Aorta (tissue), 5 donors: Measurements from ENCODE around the gene PRELID2. TPM values are rescaled to one million over a fixed set of nuclear protein-coding genes. Genes with fewer than 3 reads are reported as not detected.
"Not testable (repeated sequence)": the region's sequence is repeated elsewhere in the genome, so short reads cannot be mapped to it uniquely, and the experiment has no call there.

Source experiments
- ATAC-seq: fragments of 200-7000 bp; cut with Tn5 transposase; one replicate; pipeline ENCODE4 v1.9.1; 2022; ENCODE audit warnings: moderate library complexity; ENCODE audit not compliant: low FRiP score
- DNase-seq, 2 donors: peaks; one replicate each; pipeline ENCODE4 v3.0.0-alpha.2; 2020
- H3K27ac ChIP-seq, 2 donors: one replicate each; pipeline ENCODE4 v1.5.1; 2013; ENCODE audit warnings: low read length in 2 of 2, mild to moderate bottlenecking in 2 of 2, moderate library complexity in 2 of 2, control low read depth in 1 of 2, inconsistent platforms in 1 of 2, low read depth in 1 of 2
- H3K27me3 ChIP-seq, 2 donors: one replicate each; pipeline ENCODE4 v1.6.1; 2013; ENCODE audit warnings: control low read depth in 1 of 2, low read length in 1 of 2, mild to moderate bottlenecking in 1 of 2, moderate library complexity in 1 of 2; ENCODE audit not compliant: insufficient read depth in 2 of 2, control insufficient read depth in 1 of 2
- H3K36me3 ChIP-seq, 2 donors: one replicate each; pipeline ENCODE4 v1.6.1; 2013; ENCODE audit warnings: control low read depth in 1 of 2, low read length in 1 of 2, mild to moderate bottlenecking in 1 of 2; ENCODE audit not compliant: insufficient read depth in 2 of 2, control insufficient read depth in 1 of 2
- H3K4me1 ChIP-seq, 2 donors: one replicate each; pipeline ENCODE4 v1.6.1; 2013; ENCODE audit warnings: low read length in 2 of 2, control low read depth in 1 of 2, mild to moderate bottlenecking in 1 of 2, moderate library complexity in 1 of 2; ENCODE audit not compliant: insufficient read depth in 2 of 2, control insufficient read depth in 1 of 2
- H3K4me3 ChIP-seq, 2 donors: one replicate each; pipeline ENCODE4 v1.5.1; 2013; ENCODE audit warnings: low read length in 2 of 2, control low read depth in 1 of 2, mild to moderate bottlenecking in 1 of 2
- H3K9me3 ChIP-seq: one replicate; pipeline ENCODE4 v1.6.1; 2013; ENCODE audit warnings: mild to moderate bottlenecking, low read length; ENCODE audit not compliant: control insufficient read depth
- WGBS, 2 donors: extraction: QIAGEN DNeasy Blood & Tissue Kit; methylation state at CpG; one replicate each; pipeline ENCODE4 v1.1.7; 2013; 5-methylcytosine and 5-hydroxymethylcytosine counted together
- intact Hi-C, 2 donors: fragments of 100-400 bp; cut with DNase I; formaldehyde crosslinking; loops; one replicate each; pipeline versions ENCODE4 v1.14.2 to v1.15.0; 2022
- polyA plus RNA-seq, 2 donors: library from polyadenylated mRNA; stranded (reverse); fragments of 200-250 nt; gene quantifications; one replicate each; pipeline ENCODE4 v1.2.3, GENCODE V29; 2013
- total RNA-seq, 2 donors: library from RNA; stranded (reverse); fragmentation: NEBNext Ultra II Directional; extraction: Animal tissue kit (Norgen Biotek cat#: 25700); gene quantifications; one replicate each; pipeline ENCODE4 v1.2.1, GENCODE V29; 2021
- donor health status: healthy with polysubstance abuse.
- donor health status: Bipolar disorder and iron deficiency.
- donor health status: DM: no; HTN: no; CAD: no.
- donor health status: DM: no; HTN: no; CAD: no.
- donor health status: DM: yes; HTN: yes; CAD: no.

Gene PRELID2
- total and polyA plus RNA-seq, 4 donors, result 4.3 to 28.7 (median 15.8) TPM

DNA sequence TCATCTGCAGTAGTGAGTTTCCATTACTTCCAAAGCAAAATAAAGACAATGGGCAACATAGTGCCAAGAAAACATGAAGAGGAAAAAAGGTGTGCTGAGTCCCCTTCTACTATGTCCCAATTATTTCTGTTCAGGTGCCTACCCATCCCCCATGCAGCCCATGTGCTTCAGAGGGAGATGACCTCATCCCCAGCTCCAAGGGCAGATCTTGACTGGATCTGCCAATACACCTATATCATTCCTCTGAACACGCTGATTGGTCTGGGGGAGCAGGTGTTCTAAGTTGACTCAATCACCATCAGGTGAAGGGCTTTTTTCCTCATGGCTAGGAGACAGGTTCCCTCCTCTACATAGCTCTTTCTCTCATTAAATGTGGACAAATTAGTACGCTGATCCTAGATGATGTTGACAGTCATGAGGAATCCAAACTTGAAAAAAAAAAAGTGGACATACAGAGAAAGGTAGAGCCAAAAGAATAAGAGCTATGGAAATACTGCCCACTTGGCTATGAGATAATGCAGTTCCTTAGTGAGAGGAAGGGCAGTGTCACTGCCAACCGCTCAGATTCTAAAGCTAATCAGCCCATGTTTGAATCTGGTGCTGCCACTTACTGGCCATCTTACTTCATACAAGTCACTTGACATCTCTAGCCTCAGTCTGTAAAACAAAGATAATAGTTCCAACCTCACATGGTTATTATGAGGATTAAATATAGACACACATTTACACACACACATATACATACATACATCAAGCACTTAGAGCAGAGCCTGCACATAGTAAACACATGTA lies 23.1 kb downstream of the PRELID2 start:
- no peaks in the 10 kb centered on the region for H3K4me1 ChIP-seq
- no peaks in the 10 kb centered on the region for H3K9me3 ChIP-seq
- intact Hi-C loops, result no loop called here
- WGBS, 2 donors, result 77 to 79% methylated on average over 3 of the region's 3 CpGs
- H3K36me3 ChIP-seq, result peaks cover 0 to 2% of the 10 kb centered on the region in 2 donors
- ATAC-seq (peak; percentile 55), DNase-seq (no peak)
- H3K27me3 ChIP-seq, result no peaks in the 10 kb centered on the region
- H3K4me3 ChIP-seq, result no peak overlapping the region
- no peak overlapping the region for H3K27ac ChIP-seq

DNA sequence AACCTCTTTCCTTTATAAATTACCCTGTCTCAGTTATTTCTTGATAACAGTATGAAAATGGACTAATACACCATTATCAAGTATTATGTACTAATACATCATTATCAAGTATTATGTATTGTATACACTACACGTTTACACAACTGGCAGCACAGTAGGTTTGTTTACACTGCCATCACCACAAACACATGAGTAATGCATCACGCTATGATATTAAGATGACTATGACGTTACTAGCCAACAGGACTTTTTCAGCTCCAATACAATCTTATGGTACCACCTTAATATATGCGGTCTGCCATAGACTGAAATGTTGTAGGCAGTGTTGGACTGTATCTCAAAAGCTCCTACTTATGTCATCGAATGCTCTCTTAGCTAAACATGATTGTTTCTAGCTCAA lies 28.2 kb downstream of the PRELID2 start:
- ATAC-seq, result no peak
- intact Hi-C loops, result no loop called here
- 93 to 94% methylated on average over 5 of the region's 5 CpGs for WGBS, 2 donors

DNA sequence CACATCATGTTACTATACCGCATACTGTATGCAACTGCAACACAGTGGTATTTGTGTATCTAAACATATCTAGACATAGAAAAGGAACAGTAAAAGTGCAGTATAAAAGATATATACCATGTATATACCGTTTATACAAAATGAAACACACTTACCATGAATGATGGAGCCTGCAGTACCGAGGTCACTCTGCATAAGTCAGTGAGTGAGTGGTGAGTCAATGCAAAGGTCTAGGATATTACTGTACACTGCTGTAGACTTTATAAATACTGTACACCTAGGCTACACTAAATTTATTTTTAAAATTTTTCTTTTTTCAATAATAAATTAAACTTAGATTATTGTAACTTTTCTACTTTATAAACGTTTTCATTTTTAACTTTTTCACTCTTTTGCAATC lies 29.3 kb downstream of the PRELID2 start:
- Histone ChIP-seq H3K36me3 (peaks cover 0 to 3% of the 10 kb centered on the region in 2 donors), H3K27me3 (no peaks in the 10 kb centered on the region), H3K9me3 (no peaks in the 10 kb centered on the region), H3K27ac (no peak overlapping the region), H3K4me3 (no peak overlapping the region), H3K4me1 (no peaks in the 10 kb centered on the region)
- intact Hi-C loops, result no loop called here
- DNase-seq, result no peak
- ATAC-seq, result no peak
- 86 to 87% methylated on average over 4 of the region's 4 CpGs for WGBS, 2 donors

More for the DNA sequence above, 28.2 kb downstream of the PRELID2 start:
- no peak for DNase-seq
- H3K4me1 ChIP-seq, result no peaks in the 10 kb centered on the region
- no peak overlapping the region for H3K4me3 ChIP-seq
- H3K36me3 ChIP-seq, result peaks cover 0 to 3% of the 10 kb centered on the region in 2 donors
- no peaks in the 10 kb centered on the region for H3K9me3 ChIP-seq
- H3K27ac ChIP-seq, result no peak overlapping the region
- no peaks in the 10 kb centered on the region for H3K27me3 ChIP-seq

DNA sequence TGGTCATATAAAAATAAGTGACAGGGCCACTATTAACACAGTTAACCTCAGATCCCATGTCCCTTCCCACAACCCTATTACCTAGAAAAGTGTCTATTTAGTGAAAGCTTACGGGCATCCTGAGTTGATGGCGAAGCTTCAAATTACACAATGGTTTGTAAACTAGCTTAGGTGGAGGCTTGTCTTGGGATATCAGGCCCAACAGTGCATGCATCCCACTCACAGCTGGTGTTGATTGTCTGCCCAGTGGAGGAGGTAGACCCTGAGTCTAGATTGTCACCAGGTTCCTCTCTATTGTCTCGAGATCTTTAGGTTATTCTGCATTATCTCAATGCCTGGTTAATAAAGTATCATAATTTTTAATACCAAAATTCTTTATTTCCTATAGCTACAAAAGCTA lies 30.4 kb downstream of the PRELID2 start:
- no peaks in the 10 kb centered on the region for H3K4me1 ChIP-seq
- WGBS, 2 donors, result 95 to 98% methylated on average over 3 of the region's 3 CpGs
- intact Hi-C loops, result no loop called here
- peaks cover 0 to 3% of the 10 kb centered on the region in 2 donors for H3K36me3 ChIP-seq
- H3K4me3 ChIP-seq, result no peak overlapping the region
- no peaks in the 10 kb centered on the region for H3K9me3 ChIP-seq
- no peaks in the 10 kb centered on the region for H3K27me3 ChIP-seq
- DNase-seq (no peak), ATAC-seq (no peak)
- no peak overlapping the region for H3K27ac ChIP-seq

DNA sequence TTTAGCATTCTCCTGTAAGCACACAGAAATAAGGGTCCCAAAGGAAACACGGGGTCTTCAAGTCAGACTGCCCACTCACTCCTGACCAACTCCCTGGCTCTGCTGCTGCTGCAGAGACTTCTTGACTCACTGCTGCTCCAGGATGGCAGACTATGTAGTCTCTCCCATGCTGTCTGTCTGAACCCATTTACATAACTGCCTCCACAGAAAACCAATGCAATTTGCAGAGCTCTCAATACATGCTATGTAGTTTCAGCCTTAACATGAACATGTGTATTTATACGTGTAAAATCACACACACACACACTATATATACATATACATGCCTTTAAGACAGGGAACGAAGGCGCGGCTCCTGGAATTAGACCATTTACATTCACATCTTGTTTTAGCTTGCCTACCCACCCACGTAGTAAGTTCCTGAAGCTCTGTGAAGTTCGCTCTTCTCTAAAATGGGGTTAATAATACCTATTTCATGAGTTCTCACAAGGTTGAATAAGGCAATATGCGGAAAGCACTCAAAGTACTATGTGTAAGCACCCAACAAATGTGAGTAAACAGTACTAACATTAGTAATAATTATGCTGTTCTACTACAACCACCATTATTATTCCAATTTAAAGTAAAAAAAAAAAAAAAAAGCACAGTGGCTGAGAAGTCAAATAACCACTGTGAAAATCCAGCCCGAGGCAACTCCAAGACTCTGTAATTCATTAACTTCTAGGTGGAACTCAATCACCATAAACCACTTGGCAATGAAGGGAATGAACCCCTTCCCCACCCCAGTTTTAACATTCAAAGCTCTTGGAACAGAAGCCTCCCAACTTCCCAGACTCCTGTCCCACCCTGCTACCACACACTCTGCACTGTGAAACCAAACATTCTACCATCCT lies 31.8 kb downstream of the PRELID2 start:
- H3K9me3 ChIP-seq, result no peaks in the 10 kb centered on the region
- H3K27ac ChIP-seq, result no peak overlapping the region
- H3K4me3 ChIP-seq, result no peak overlapping the region
- peaks cover 0 to 3% of the 10 kb centered on the region in 2 donors for H3K36me3 ChIP-seq
- H3K27me3 ChIP-seq, result no peaks in the 10 kb centered on the region
- intact Hi-C loops, result no loop called here
- no peak for ATAC-seq
- no peaks in the 10 kb centered on the region for H3K4me1 ChIP-seq
- WGBS, 2 donors, result 90 to 95% methylated on average over 9 of the region's 9 CpGs
- no peak for DNase-seq

DNA sequence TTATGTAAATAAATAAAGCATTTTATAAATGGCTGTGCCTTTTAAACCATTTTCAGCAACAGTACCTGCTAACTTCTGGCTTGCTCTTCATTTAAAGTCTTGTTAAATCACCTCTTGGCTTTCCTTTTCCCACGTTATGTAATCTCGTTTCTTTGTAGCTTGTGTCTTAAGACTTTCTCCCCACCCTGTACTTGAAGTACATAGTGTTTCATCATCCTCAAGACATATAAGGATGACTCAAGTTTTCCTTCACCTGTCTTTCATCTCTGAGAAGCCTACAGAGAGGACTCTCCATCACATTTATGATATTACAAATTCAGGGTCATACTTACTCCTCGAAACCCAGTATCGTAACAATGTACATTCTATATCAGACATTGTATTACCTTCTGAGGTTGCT lies 33.9 kb downstream of the PRELID2 start:
- intact Hi-C loops, result no loop called here
- H3K4me1 ChIP-seq, result no peaks in the 10 kb centered on the region
- H3K9me3 ChIP-seq, result no peaks in the 10 kb centered on the region
- 96% methylated on average over 4 of the region's 4 CpGs for WGBS, 2 donors
- no peak for ATAC-seq
- no peak for DNase-seq
- no peak overlapping the region for H3K4me3 ChIP-seq
- H3K36me3 ChIP-seq, result peaks cover 0 to 3% of the 10 kb centered on the region in 2 donors
- H3K27me3 ChIP-seq, result no peaks in the 10 kb centered on the region
- no peak overlapping the region for H3K27ac ChIP-seq

DNA sequence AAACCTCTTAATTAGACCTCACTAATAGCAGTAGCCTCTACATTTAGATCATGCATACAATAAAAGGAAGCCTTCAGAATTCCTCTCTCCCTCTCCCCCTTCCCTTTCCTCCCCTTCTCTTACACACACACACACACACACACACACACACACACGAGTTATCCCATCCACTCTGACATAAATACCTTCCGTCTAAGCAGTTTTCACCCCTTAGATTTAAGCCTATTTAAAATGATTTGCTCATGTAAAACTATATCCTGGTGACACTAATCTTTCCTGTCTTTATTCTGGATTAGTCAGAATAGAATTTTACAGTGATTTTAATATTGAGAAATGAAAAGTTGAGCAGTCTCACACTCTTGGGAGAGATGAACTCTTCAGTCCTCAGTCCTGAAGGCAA lies 35.0 kb downstream of the PRELID2 start:
- intact Hi-C loops, result no loop called here
- WGBS, 2 donors, result 47 to 56% methylated on average over 2 of the region's 2 CpGs
- no peaks in the 10 kb centered on the region for H3K4me1 ChIP-seq
- H3K36me3 ChIP-seq, result peaks cover 0 to 5% of the 10 kb centered on the region in 2 donors
- H3K27ac ChIP-seq, result no peak overlapping the region
- no peak for DNase-seq
- H3K27me3 ChIP-seq, result no peaks in the 10 kb centered on the region
- no peak overlapping the region for H3K4me3 ChIP-seq
- no peak for ATAC-seq
- H3K9me3 ChIP-seq, result no peaks in the 10 kb centered on the region

DNA sequence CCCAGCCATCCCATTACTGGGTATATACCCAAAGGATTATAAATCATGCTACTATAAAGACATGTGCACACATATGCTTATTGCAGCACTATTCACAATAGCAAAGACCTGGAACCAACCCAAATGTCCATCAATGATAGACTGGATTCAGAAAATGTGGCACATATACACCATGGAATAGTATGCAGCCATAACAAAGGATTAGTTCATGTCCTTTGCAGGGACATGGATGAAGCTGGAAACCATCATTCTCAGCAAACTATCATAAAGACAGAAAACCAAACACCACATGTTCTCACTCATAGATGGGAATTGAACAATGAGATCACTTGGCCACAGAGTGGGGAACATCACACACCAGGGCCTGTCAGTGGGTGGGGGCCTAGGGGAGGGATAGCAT lies 36.6 kb downstream of the PRELID2 start:
- ATAC-seq, H3K36me3 ChIP-seq, H3K27ac ChIP-seq, H3K9me3 ChIP-seq, DNase-seq, H3K27me3 ChIP-seq, H3K4me3 ChIP-seq, H3K4me1 ChIP-seq, intact Hi-C loops: not testable (repeated sequence)
